GM20000 (cell line): Measurements from ENCODE around the gene ARHGAP26.
"Not testable (repeated sequence)": the region's sequence is repeated elsewhere in the genome, so short reads cannot be mapped to it uniquely, and the experiment has no call there.

Experiments used
- DNase-seq: peaks from one replicate; pipeline ENCODE4 v3.0.0; 2012; ENCODE audit warnings: low spot score
- CTCF ChIP-seq: IDR thresholded peaks from 2 replicates; pipeline ENCODE4 v1.5.1; 2012; ENCODE audit warnings: mild to moderate bottlenecking, control low read depth; ENCODE audit errors: extremely low read depth, missing control alignments

ARHGAP26 gene

GRCh38 chr5:143199161-143199560 is 429.0 kb downstream of the ARHGAP26 start:
- no peak for DNase-seq
- TF ChIP-seq CTCF = no peak

- no peak for DNase-seq
- TF ChIP-seq CTCF = no peak
Observed at GRCh38 chr5:143199843-143200242, 429.7 kb downstream of the ARHGAP26 start.

GRCh38 chr5:143200781-143201398 is 430.7 kb downstream of the ARHGAP26 start:
- no peak for DNase-seq
- no peak for TF ChIP-seq CTCF

GRCh38 chr5:143201589-143201988 is 431.4 kb downstream of the ARHGAP26 start:
- no peak for DNase-seq
- no peak for TF ChIP-seq CTCF

GRCh38 chr5:143203301-143203956 is 433.3 kb downstream of the ARHGAP26 start:
- DNase-seq = not testable (repeated sequence)

GRCh38 chr5:143204474-143205246 is 434.5 kb downstream of the ARHGAP26 start:
- no peak for DNase-seq
- TF ChIP-seq CTCF = no peak

- no peak for DNase-seq
- TF ChIP-seq CTCF = no peak
Observed at GRCh38 chr5:143205386-143205785, 435.2 kb downstream of the ARHGAP26 start.
